ENCODE results near the gene USP24. TPM values are rescaled to one million over a fixed set of nuclear protein-coding genes. Genes with fewer than 3 reads are reported as not detected.

The USP24 gene
- total RNA-seq, 1 experiment from 2014 or later, result 40.9 TPM

DNA sequence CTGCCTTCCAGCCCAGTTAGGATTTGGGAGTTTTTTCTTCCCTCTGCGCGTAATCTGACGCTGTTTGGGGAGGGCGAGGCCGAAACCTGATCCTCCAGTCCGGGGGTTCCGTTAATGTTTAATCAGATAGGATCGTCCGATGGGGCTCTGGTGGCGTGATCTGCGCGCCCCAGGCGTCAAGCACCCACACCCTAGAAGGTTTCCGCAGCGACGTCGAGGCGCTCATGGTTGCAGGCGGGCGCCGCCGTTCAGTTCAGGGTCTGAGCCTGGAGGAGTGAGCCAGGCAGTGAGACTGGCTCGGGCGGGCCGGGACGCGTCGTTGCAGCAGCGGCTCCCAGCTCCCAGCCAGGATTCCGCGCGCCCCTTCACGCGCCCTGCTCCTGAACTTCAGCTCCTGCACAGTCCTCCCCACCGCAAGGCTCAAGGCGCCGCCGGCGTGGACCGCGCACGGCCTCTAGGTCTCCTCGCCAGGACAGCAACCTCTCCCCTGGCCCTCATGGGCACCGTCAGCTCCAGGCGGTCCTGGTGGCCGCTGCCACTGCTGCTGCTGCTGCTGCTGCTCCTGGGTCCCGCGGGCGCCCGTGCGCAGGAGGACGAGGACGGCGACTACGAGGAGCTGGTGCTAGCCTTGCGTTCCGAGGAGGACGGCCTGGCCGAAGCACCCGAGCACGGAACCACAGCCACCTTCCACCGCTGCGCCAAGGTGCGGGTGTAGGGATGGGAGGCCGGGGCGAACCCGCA lies 175.7 kb downstream of the USP24 start, which contains the start of gene PCSK9 (continued):
- TF ChIP-seq, protein P1, sequence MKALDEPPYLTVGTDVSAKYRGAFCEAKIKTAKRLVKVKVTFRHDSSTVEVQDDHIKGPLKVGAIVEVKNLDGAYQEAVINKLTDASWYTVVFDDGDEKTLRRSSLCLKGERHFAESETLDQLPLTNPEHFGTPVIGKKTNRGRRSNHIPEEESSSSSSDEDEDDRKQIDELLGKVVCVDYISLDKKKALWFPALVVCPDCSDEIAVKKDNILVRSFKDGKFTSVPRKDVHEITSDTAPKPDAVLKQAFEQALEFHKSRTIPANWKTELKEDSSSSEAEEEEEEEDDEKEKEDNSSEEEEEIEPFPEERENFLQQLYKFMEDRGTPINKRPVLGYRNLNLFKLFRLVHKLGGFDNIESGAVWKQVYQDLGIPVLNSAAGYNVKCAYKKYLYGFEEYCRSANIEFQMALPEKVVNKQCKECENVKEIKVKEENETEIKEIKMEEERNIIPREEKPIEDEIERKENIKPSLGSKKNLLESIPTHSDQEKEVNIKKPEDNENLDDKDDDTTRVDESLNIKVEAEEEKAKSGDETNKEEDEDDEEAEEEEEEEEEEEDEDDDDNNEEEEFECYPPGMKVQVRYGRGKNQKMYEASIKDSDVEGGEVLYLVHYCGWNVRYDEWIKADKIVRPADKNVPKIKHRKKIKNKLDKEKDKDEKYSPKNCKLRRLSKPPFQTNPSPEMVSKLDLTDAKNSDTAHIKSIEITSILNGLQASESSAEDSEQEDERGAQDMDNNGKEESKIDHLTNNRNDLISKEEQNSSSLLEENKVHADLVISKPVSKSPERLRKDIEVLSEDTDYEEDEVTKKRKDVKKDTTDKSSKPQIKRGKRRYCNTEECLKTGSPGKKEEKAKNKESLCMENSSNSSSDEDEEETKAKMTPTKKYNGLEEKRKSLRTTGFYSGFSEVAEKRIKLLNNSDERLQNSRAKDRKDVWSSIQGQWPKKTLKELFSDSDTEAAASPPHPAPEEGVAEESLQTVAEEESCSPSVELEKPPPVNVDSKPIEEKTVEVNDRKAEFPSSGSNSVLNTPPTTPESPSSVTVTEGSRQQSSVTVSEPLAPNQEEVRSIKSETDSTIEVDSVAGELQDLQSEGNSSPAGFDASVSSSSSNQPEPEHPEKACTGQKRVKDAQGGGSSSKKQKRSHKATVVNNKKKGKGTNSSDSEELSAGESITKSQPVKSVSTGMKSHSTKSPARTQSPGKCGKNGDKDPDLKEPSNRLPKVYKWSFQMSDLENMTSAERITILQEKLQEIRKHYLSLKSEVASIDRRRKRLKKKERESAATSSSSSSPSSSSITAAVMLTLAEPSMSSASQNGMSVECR (CRISPR knock-in tag; IDR thresholded peaks at IDR 0.05; ENCODE audit: borderline replicate concordance), result peak; percentile 88
- TF ChIP-seq TEAD1 (CRISPR knock-in tag; IDR thresholded peaks at IDR 0.05) (peak; percentile 74; the same call in 1 of the 2 replicates), ETV6 (CRISPR knock-in tag; IDR thresholded peaks at IDR 0.05) (peak; percentile 56; the same call in 1 of the 2 replicates), ZNF232 (CRISPR knock-in tag; IDR thresholded peaks at IDR 0.05) (0 out of 2 replicates have a peak, but pooled peaks have one; percentile 45), ZNF219 (CRISPR knock-in tag; IDR thresholded peaks at IDR 0.05; ENCODE audit: borderline replicate concordance) (peak; percentile 87), TP53 (CRISPR knock-in tag; IDR thresholded peaks at IDR 0.05) (peak; percentile 67; the same call in 1 of the 2 replicates), HMGA2 (CRISPR knock-in tag; IDR thresholded peaks at IDR 0.05) (no peak), GABPB1 (CRISPR knock-in tag; IDR thresholded peaks at IDR 0.05) (peak; percentile 73), FOXK1 (CRISPR knock-in tag; IDR thresholded peaks at IDR 0.05) (no peak), ZNF138 (CRISPR knock-in tag; conservative IDR thresholded peaks at IDR 0.05) (peak; percentile 84; the same call in 1 of the 2 replicates), PRRX2 (CRISPR knock-in tag; IDR thresholded peaks at IDR 0.05) (no peak), NFATC4 (CRISPR knock-in tag; IDR thresholded peaks at IDR 0.05) (no peak), ZNF317 (CRISPR knock-in tag; IDR thresholded peaks at IDR 0.05; ENCODE audit: borderline replicate concordance, low read depth) (no peak), MYBL2 (CRISPR knock-in tag; IDR thresholded peaks at IDR 0.05) (peak; percentile 91), KAT7 (CRISPR knock-in tag; IDR thresholded peaks at IDR 0.05; ENCODE audit: borderline replicate concordance) (peak; percentile 93; the same call in 1 of the 2 replicates), NFE2L1 (CRISPR knock-in tag; IDR thresholded peaks at IDR 0.05) (peak; percentile 68)
- TF ChIP-seq, protein P2, sequence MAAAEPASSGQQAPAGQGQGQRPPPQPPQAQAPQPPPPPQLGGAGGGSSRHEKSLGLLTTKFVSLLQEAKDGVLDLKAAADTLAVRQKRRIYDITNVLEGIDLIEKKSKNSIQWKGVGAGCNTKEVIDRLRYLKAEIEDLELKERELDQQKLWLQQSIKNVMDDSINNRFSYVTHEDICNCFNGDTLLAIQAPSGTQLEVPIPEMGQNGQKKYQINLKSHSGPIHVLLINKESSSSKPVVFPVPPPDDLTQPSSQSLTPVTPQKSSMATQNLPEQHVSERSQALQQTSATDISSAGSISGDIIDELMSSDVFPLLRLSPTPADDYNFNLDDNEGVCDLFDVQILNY (CRISPR knock-in tag; IDR thresholded peaks at IDR 0.05), result peak; percentile 25
- TF ChIP-seq, protein P3, sequence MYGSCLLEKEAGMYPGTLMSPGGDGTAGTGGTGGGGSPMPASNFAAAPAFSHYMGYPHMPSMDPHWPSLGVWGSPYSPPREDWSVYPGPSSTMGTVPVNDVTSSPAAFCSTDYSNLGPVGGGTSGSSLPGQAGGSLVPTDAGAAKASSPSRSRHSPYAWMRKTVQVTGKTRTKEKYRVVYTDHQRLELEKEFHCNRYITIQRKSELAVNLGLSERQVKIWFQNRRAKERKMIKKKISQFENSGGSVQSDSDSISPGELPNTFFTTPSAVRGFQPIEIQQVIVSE (CRISPR knock-in tag; IDR thresholded peaks at IDR 0.05; ENCODE audit: borderline replicate concordance), result no peak
- TF ChIP-seq, protein P4, sequence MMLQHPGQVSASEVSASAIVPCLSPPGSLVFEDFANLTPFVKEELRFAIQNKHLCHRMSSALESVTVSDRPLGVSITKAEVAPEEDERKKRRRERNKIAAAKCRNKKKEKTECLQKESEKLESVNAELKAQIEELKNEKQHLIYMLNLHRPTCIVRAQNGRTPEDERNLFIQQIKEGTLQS (CRISPR knock-in tag; conservative IDR thresholded peaks at IDR 0.05), result 0 out of 2 replicates have a peak, but pooled peaks have one; percentile 36
- TF ChIP-seq, protein P5, sequence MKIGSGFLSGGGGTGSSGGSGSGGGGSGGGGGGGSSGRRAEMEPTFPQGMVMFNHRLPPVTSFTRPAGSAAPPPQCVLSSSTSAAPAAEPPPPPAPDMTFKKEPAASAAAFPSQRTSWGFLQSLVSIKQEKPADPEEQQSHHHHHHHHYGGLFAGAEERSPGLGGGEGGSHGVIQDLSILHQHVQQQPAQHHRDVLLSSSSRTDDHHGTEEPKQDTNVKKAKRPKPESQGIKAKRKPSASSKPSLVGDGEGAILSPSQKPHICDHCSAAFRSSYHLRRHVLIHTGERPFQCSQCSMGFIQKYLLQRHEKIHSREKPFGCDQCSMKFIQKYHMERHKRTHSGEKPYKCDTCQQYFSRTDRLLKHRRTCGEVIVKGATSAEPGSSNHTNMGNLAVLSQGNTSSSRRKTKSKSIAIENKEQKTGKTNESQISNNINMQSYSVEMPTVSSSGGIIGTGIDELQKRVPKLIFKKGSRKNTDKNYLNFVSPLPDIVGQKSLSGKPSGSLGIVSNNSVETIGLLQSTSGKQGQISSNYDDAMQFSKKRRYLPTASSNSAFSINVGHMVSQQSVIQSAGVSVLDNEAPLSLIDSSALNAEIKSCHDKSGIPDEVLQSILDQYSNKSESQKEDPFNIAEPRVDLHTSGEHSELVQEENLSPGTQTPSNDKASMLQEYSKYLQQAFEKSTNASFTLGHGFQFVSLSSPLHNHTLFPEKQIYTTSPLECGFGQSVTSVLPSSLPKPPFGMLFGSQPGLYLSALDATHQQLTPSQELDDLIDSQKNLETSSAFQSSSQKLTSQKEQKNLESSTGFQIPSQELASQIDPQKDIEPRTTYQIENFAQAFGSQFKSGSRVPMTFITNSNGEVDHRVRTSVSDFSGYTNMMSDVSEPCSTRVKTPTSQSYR (CRISPR knock-in tag; IDR thresholded peaks at IDR 0.05), result peak; percentile 67; the same call in 1 of the 2 replicates
- TF ChIP-seq, protein P6, sequence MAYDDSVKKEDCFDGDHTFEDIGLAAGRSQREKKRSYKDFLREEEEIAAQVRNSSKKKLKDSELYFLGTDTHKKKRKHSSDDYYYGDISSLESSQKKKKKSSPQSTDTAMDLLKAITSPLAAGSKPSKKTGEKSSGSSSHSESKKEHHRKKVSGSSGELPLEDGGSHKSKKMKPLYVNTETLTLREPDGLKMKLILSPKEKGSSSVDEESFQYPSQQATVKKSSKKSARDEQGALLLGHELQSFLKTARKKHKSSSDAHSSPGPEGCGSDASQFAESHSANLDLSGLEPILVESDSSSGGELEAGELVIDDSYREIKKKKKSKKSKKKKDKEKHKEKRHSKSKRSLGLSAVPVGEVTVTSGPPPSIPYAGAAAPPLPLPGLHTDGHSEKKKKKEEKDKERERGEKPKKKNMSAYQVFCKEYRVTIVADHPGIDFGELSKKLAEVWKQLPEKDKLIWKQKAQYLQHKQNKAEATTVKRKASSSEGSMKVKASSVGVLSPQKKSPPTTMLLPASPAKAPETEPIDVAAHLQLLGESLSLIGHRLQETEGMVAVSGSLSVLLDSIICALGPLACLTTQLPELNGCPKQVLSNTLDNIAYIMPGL (CRISPR knock-in tag; IDR thresholded peaks at IDR 0.05), result peak; percentile 95
- TF ChIP-seq, protein P7, sequence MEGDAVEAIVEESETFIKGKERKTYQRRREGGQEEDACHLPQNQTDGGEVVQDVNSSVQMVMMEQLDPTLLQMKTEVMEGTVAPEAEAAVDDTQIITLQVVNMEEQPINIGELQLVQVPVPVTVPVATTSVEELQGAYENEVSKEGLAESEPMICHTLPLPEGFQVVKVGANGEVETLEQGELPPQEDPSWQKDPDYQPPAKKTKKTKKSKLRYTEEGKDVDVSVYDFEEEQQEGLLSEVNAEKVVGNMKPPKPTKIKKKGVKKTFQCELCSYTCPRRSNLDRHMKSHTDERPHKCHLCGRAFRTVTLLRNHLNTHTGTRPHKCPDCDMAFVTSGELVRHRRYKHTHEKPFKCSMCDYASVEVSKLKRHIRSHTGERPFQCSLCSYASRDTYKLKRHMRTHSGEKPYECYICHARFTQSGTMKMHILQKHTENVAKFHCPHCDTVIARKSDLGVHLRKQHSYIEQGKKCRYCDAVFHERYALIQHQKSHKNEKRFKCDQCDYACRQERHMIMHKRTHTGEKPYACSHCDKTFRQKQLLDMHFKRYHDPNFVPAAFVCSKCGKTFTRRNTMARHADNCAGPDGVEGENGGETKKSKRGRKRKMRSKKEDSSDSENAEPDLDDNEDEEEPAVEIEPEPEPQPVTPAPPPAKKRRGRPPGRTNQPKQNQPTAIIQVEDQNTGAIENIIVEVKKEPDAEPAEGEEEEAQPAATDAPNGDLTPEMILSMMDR (IDR thresholded peaks at IDR 0.05), result no peak
- TF ChIP-seq, protein P8, sequence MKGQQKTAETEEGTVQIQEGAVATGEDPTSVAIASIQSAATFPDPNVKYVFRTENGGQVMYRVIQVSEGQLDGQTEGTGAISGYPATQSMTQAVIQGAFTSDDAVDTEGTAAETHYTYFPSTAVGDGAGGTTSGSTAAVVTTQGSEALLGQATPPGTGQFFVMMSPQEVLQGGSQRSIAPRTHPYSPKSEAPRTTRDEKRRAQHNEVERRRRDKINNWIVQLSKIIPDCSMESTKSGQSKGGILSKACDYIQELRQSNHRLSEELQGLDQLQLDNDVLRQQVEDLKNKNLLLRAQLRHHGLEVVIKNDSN (CRISPR knock-in tag; IDR thresholded peaks at IDR 0.05), result peak; percentile 58; the same call in 1 of the 2 replicates
